Body of pancreas (tissue), 4 donors: ENCODE data around the gene TH. TPM values are rescaled to one million over a fixed set of nuclear protein-coding genes. Genes with fewer than 3 reads are reported as not detected.

Experiments
- ATAC-seq: fragments of 150-250 bp; one replicate; pipeline ENCODE4 v1.9.1; 2016
- DNase-seq, 4 donors: peaks; one replicate each; pipeline ENCODE4 v3.0.0-alpha.2; 2019
- H3K27ac ChIP-seq, 4 donors: fragments of 200-600 bp; sonication (generic); 1 replicate in 3 of 4; 2 replicates in 1 of 4; pipeline versions ENCODE4 v1.5.1 to v1.6.1; 2016 to 2019; ENCODE audit warnings: mild to moderate bottlenecking in 1 of 4, mixed read lengths in 1 of 4, moderate library complexity in 1 of 4
- H3K27me3 ChIP-seq, 2 donors: fragments of 200-600 bp; sonication (generic); one replicate each; pipeline ENCODE4 v1.6.0; 2016; ENCODE audit warnings: mild to moderate bottlenecking in 1 of 2
- H3K36me3 ChIP-seq, 2 donors: fragments of 200-600 bp; sonication (generic); replicated peaks in 1 of 2; 2 replicates each; pipeline ENCODE4 v1.5.1; 2016; ENCODE audit warnings: low read depth in 2 of 2; ENCODE audit not compliant: insufficient read depth in 1 of 2
- H3K4me1 ChIP-seq: fragments of 200-600 bp; sonication (generic); one replicate; pipeline ENCODE4 v1.6.0; 2016
- H3K4me3 ChIP-seq, 2 donors: fragments of 200-600 bp; sonication (generic); 1 replicate in 1 of 2; 2 replicates in 1 of 2; pipeline ENCODE4 v1.5.1; 2016 to 2019
- H3K9me3 ChIP-seq, 3 donors: fragments of 200-600 bp; sonication (generic); 1 replicate in 2 of 3; 2 replicates in 1 of 3; pipeline ENCODE4 v1.5.1; 2016
- CTCF ChIP-seq, 7 experiments: fragments of 450-650 bp in 4 of 7; fragments of 200-600 bp in 3 of 7; sonication (generic) in 3 of 7; IDR thresholded peaks; one replicate each; pipeline ENCODE4 v1.5.1; 2016 to 2019; ENCODE audit warnings: antibody characterized with exemption in 7 of 7
- POLR2A ChIP-seq, 3 donors: fragments of 450-650 bp; IDR thresholded peaks; one replicate each; pipeline ENCODE4 v1.6.1; 2016; ENCODE audit warnings: antibody characterized with exemption in 3 of 3, mild to moderate bottlenecking in 2 of 3
- WGBS, 2 donors: methylation state at CpG; one replicate each; pipeline ENCODE4 v1.1.5; 2017; 5-methylcytosine and 5-hydroxymethylcytosine counted together
- intact Hi-C: fragments of 100-400 bp; cut with DNase I; formaldehyde crosslinking; loops from one replicate; pipeline ENCODE4 v1.15.1; 2023
- total RNA-seq, 2 donors: library from RNA; depleted of rRNA; stranded (reverse); fragments of >200 nt; gene quantifications; one replicate each; pipeline ENCODE4 v1.1.0, GENCODE V29; 2016

The TH gene
- total RNA-seq, 2 donors from 2014 or later: 0.66 TPM; not detected in 1

GRCh38 chr11:2136952-2137201 is 34.7 kb downstream of the TH start:
- peaks cover 22% of the 10 kb centered on the region for H3K4me1 ChIP-seq
- no peaks in the 10 kb centered on the region for H3K36me3 ChIP-seq
- intact Hi-C loops: no loop called here
- no peak overlapping the region for H3K27ac ChIP-seq
- H3K9me3 ChIP-seq: no peaks in the 10 kb centered on the region
- TF ChIP-seq POLR2A (IDR thresholded peaks at IDR 0.05): no peak
- no peak for TF ChIP-seq CTCF (IDR thresholded peaks at IDR 0.05)
- DNase-seq (no peak), ATAC-seq (no peak)
- H3K27me3 ChIP-seq: peaks cover 0 to 28% of the 10 kb centered on the region in 2 donors
- WGBS, 2 donors: 41 to 43% methylated on average over 8 of the region's 8 CpGs
- H3K4me3 ChIP-seq: no peak overlapping the region

GRCh38 chr11:2136209-2136951 is 35.2 kb downstream of the TH start:
- H3K27me3 ChIP-seq: peaks cover 0 to 27% of the 10 kb centered on the region in 2 donors
- H3K36me3 ChIP-seq: no peaks in the 10 kb centered on the region
- peaks cover 22% of the 10 kb centered on the region for H3K4me1 ChIP-seq
- 53 to 57% methylated on average over 17 to 22 of the region's 24 CpGs for WGBS, 2 donors
- DNase-seq: no peak
- ATAC-seq: no peak
- H3K9me3 ChIP-seq: no peaks in the 10 kb centered on the region
- no peak overlapping the region for H3K4me3 ChIP-seq
- TF ChIP-seq POLR2A (IDR thresholded peaks at IDR 0.05): no peak
- no peak for TF ChIP-seq CTCF (IDR thresholded peaks at IDR 0.05)
- intact Hi-C loops: no loop called here
- H3K27ac ChIP-seq: no peak overlapping the region

GRCh38 chr11:2135648-2136201 is 35.9 kb downstream of the TH start:
- Histone ChIP-seq H3K27me3 (peaks cover 0 to 20% of the 10 kb centered on the region in 2 donors), H3K4me3 (no peak overlapping the region), H3K9me3 (no peaks in the 10 kb centered on the region), H3K4me1 (peaks cover 22% of the 10 kb centered on the region), H3K36me3 (no peaks in the 10 kb centered on the region), H3K27ac (no peak overlapping the region)
- 72 to 88% methylated on average over 5 to 14 of the region's 14 CpGs for WGBS, 2 donors
- DNase-seq (peak in 1 of 4 donors; percentile 11), ATAC-seq (no peak)
- TF ChIP-seq POLR2A (IDR thresholded peaks at IDR 0.05) (no peak), CTCF (IDR thresholded peaks at IDR 0.05) (no peak)
- intact Hi-C loops: no loop called here

- no peak for TF ChIP-seq CTCF (IDR thresholded peaks at IDR 0.05)
- TF ChIP-seq POLR2A (IDR thresholded peaks at IDR 0.05): no peak
- H3K27me3 ChIP-seq: peaks cover 0 to 14% of the 10 kb centered on the region in 2 donors
- H3K27ac ChIP-seq: no peak overlapping the region
- DNase-seq (peak in 1 of 4 donors; percentile 11), ATAC-seq (no peak)
- no peaks in the 10 kb centered on the region for H3K36me3 ChIP-seq
- peaks cover 16% of the 10 kb centered on the region for H3K4me1 ChIP-seq
- H3K9me3 ChIP-seq: no peaks in the 10 kb centered on the region
- intact Hi-C loops: no loop called here
- H3K4me3 ChIP-seq: no peak overlapping the region
- WGBS, 2 donors: 71 to 79% methylated on average over 13 to 26 of the region's 26 CpGs
Measured at GRCh38 chr11:2135018-2135569, 36.5 kb downstream of the TH start.
